ENCODE data around the gene ZNF597. TPM values are rescaled to one million over a fixed set of nuclear protein-coding genes. Genes with fewer than 3 reads are reported as not detected.

Gene ZNF597
- total and polyA plus RNA-seq, 4 donors = 0.25 to 3.2 (median 2.0) TPM

GRCh38 chr16:3485821-3486505 lies 42.7 kb upstream of the ZNF597 start:
- Histone ChIP-seq H3K4me1 (ENCODE audit: control insufficient read depth in 1 of 2, insufficient read depth in 2 of 2, low read length in 2 of 2) (no peaks in the 10 kb centered on the region), H3K36me3 (ENCODE audit: control insufficient read depth in 1 of 2, insufficient read depth in 2 of 2, low read length in 1 of 2) (peaks cover 0 to 13% of the 10 kb centered on the region in 2 donors), H3K27me3 (ENCODE audit: control insufficient read depth in 1 of 2, insufficient read depth in 2 of 2, low read length in 1 of 2) (no peaks in the 10 kb centered on the region), H3K27ac (ENCODE audit: low read depth in 1 of 2, low read length in 2 of 2) (no peak overlapping the region), H3K9me3 (ENCODE audit: control insufficient read depth, low read length) (no peaks in the 10 kb centered on the region), H3K4me3 (ENCODE audit: low read length in 2 of 2) (no peak overlapping the region)
- 90 to 93% methylated on average over 20 of the region's 20 CpGs for WGBS, 2 donors
- peak; percentile 41 to 62 for DNase-seq
- ATAC-seq (ENCODE audit: low FRiP score) = no peak
- intact Hi-C loops (cut with DNase I) = no loop called here

DNA sequence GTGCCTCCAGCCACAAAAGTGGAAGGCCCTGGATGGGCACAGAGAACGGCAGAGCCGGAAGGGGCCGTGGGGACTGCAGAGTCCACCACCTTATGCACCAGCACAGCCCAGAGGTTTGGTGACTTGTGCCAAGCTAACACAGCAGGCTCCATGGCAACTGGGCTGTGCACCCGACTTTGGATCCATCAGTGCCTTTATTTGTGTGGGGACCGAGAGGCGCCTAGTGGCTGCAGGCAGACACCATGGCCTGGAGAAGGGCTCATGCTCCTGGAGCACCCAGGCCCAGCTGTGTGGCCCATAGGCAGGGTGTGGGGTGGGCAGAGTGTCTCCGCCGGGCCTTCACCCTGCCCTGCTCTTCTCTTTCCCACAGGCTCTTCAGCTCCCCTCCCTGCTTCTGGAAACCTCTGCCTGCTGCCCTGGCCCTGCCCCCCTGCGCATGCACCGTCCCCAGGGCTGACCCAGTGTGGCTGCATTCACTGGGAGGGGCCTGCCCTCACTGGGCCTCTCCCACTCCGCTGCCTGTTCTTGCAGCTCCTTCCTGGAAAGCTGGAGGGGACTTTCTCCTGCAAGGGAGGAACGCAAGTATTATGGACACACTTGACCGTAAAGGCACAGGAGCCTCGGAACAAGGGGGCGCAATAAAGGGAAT lies 41.9 kb upstream of the ZNF597 start:
- peak in 1 of 2 donors; percentile 47 for DNase-seq
- no peaks in the 10 kb centered on the region for H3K4me1 ChIP-seq (ENCODE audit: control insufficient read depth in 1 of 2, insufficient read depth in 2 of 2, low read length in 2 of 2)
- H3K27ac ChIP-seq (ENCODE audit: low read depth in 1 of 2, low read length in 2 of 2) = no peak overlapping the region
- ATAC-seq (ENCODE audit: low FRiP score) = no peak
- no peaks in the 10 kb centered on the region for H3K27me3 ChIP-seq (ENCODE audit: control insufficient read depth in 1 of 2, insufficient read depth in 2 of 2, low read length in 1 of 2)
- no peaks in the 10 kb centered on the region for H3K9me3 ChIP-seq (ENCODE audit: control insufficient read depth, low read length)
- H3K36me3 ChIP-seq (ENCODE audit: control insufficient read depth in 1 of 2, insufficient read depth in 2 of 2, low read length in 1 of 2) = peaks cover 0 to 13% of the 10 kb centered on the region in 2 donors
- no peak overlapping the region for H3K4me3 ChIP-seq (ENCODE audit: low read length in 2 of 2)
- intact Hi-C loops (cut with DNase I) = no loop called here
- WGBS, 2 donors = 86% methylated on average over 15 of the region's 15 CpGs

GRCh38 chr16:3484318-3485096 lies 41.2 kb upstream of the ZNF597 start:
- Histone ChIP-seq H3K36me3 (ENCODE audit: control insufficient read depth in 1 of 2, insufficient read depth in 2 of 2, low read length in 1 of 2) (peaks cover 0 to 16% of the 10 kb centered on the region in 2 donors), H3K27me3 (ENCODE audit: control insufficient read depth in 1 of 2, insufficient read depth in 2 of 2, low read length in 1 of 2) (no peaks in the 10 kb centered on the region), H3K27ac (ENCODE audit: low read depth in 1 of 2, low read length in 2 of 2) (no peak overlapping the region), H3K4me3 (ENCODE audit: low read length in 2 of 2) (no peak overlapping the region), H3K9me3 (ENCODE audit: control insufficient read depth, low read length) (no peaks in the 10 kb centered on the region), H3K4me1 (ENCODE audit: control insufficient read depth in 1 of 2, insufficient read depth in 2 of 2, low read length in 2 of 2) (no peaks in the 10 kb centered on the region)
- DNase-seq (peak; percentile 33 to 53), ATAC-seq (ENCODE audit: low FRiP score) (no peak)
- WGBS, 2 donors = 88 to 89% methylated on average over 30 of the region's 30 CpGs
- intact Hi-C loops (cut with DNase I) = no loop called here

DNA sequence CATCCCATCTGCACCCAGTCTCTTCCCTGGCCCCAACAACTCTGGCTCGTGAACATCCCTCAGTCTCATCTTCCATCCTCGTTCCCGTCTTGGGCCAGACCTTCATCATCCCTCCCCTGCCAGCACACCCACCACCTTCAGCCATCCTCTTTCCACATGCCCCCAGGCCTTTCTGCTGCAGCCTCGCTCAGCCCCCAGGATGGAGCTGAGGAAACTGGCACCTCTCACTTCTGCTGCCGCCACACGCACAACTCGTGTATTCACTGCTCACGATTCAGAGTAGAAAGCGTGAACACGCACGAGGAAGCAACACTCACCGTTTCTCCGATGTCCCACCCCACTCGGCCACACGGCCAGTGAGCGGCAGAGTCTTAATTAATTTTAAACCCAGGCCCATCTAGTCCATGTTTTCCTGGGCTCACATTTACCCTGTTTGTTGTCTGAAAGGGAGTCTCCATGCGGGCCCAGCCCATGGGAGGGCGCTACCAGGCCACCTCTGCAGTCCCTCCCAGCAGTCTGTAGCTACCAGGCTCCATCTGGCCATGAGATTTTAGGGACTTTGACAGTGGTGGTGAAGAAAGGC lies 39.4 kb upstream of the ZNF597 start:
- DNase-seq = peak; percentile 7 to 51
- intact Hi-C loops (cut with DNase I) = no loop called here
- H3K27me3 ChIP-seq (ENCODE audit: control insufficient read depth in 1 of 2, insufficient read depth in 2 of 2, low read length in 1 of 2) = no peaks in the 10 kb centered on the region
- H3K9me3 ChIP-seq (ENCODE audit: control insufficient read depth, low read length) = no peaks in the 10 kb centered on the region
- no peak overlapping the region for H3K27ac ChIP-seq (ENCODE audit: low read depth in 1 of 2, low read length in 2 of 2)
- peaks cover 0 to 18% of the 10 kb centered on the region in 2 donors for H3K36me3 ChIP-seq (ENCODE audit: control insufficient read depth in 1 of 2, insufficient read depth in 2 of 2, low read length in 1 of 2)
- no peaks in the 10 kb centered on the region for H3K4me1 ChIP-seq (ENCODE audit: control insufficient read depth in 1 of 2, insufficient read depth in 2 of 2, low read length in 2 of 2)
- no peak for ATAC-seq (ENCODE audit: low FRiP score)
- H3K4me3 ChIP-seq (ENCODE audit: low read length in 2 of 2) = no peak overlapping the region
- WGBS, 2 donors = 91 to 92% methylated on average over 18 of the region's 18 CpGs

DNA sequence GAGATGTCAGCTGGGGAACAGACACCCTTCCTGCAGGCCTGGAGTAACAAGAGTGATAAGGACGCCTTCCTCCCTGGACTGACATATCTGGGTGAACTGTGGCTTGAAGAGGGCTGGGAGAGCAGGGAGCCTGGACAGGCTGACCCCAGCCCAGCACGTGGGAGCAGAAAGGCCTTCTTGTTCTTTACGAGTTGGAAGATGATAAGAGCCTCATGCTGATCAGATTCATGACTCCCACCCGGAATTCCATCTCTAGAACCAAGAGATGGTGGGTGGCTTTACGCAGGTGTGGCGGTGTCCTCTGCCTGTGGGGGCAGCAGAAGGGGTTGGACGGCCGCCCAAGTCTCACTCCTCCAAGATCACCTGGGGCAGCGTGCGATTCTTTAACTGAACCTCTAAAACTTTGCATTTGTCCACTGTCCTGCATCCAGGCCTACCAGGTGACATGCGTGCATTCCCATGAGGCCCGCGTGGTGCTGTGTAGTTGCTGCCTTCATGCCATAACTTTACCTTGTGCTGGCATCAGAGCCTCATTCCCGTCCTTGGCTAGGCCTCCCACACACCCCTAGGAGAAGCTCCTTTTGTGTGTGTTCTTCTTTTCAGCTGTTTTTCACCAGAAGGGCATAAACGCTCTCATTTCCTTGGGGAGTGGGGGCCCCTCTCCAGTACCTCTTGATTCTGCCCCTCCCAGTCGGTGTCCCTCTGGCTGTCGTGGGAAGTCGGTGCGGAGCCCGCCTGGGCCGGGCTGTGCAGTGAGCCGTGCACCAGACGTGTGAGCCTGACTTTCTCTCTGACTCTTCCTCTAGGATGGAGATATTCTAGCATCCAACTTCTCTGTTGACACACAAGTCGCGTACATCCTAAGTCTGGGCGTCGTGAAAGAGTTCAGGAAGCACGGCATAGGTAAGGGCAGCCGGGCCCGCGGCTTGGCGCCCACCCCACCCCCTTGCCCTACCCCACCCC lies 38.7 kb upstream of the ZNF597 start:
- Histone ChIP-seq H3K27ac (ENCODE audit: low read depth in 1 of 2, low read length in 2 of 2) (no peak overlapping the region), H3K27me3 (ENCODE audit: control insufficient read depth in 1 of 2, insufficient read depth in 2 of 2, low read length in 1 of 2) (no peaks in the 10 kb centered on the region), H3K4me1 (ENCODE audit: control insufficient read depth in 1 of 2, insufficient read depth in 2 of 2, low read length in 2 of 2) (no peaks in the 10 kb centered on the region), H3K4me3 (ENCODE audit: low read length in 2 of 2) (no peak overlapping the region), H3K36me3 (ENCODE audit: control insufficient read depth in 1 of 2, insufficient read depth in 2 of 2, low read length in 1 of 2) (peaks cover 0 to 18% of the 10 kb centered on the region in 2 donors), H3K9me3 (ENCODE audit: control insufficient read depth, low read length) (no peaks in the 10 kb centered on the region)
- intact Hi-C loops (cut with DNase I) = no loop called here
- ATAC-seq (ENCODE audit: low FRiP score) = no peak
- no peak for DNase-seq
- WGBS, 2 donors = 91 to 92% methylated on average over 32 of the region's 32 CpGs

GRCh38 chr16:3480901-3481695 lies 37.8 kb upstream of the ZNF597 start:
- H3K36me3 ChIP-seq (ENCODE audit: control insufficient read depth in 1 of 2, insufficient read depth in 2 of 2, low read length in 1 of 2) = peaks cover 0 to 18% of the 10 kb centered on the region in 2 donors
- H3K27me3 ChIP-seq (ENCODE audit: control insufficient read depth in 1 of 2, insufficient read depth in 2 of 2, low read length in 1 of 2) = no peaks in the 10 kb centered on the region
- H3K4me3 ChIP-seq (ENCODE audit: low read length in 2 of 2) = no peak overlapping the region
- ATAC-seq (ENCODE audit: low FRiP score) (no peak), DNase-seq (no peak)
- no peaks in the 10 kb centered on the region for H3K4me1 ChIP-seq (ENCODE audit: control insufficient read depth in 1 of 2, insufficient read depth in 2 of 2, low read length in 2 of 2)
- intact Hi-C loops (cut with DNase I) = no loop called here
- H3K9me3 ChIP-seq (ENCODE audit: control insufficient read depth, low read length) = no peaks in the 10 kb centered on the region
- no peak overlapping the region for H3K27ac ChIP-seq (ENCODE audit: low read depth in 1 of 2, low read length in 2 of 2)
- 58 to 63% methylated on average over 18 of the region's 18 CpGs for WGBS, 2 donors

GRCh38 chr16:3479654-3480216 lies 36.4 kb upstream of the ZNF597 start:
- Histone ChIP-seq H3K4me3 (ENCODE audit: low read length in 2 of 2) (no peak overlapping the region), H3K27ac (ENCODE audit: low read depth in 1 of 2, low read length in 2 of 2) (no peak overlapping the region), H3K36me3 (ENCODE audit: control insufficient read depth in 1 of 2, insufficient read depth in 2 of 2, low read length in 1 of 2) (peaks cover 0 to 14% of the 10 kb centered on the region in 2 donors), H3K27me3 (ENCODE audit: control insufficient read depth in 1 of 2, insufficient read depth in 2 of 2, low read length in 1 of 2) (no peaks in the 10 kb centered on the region), H3K4me1 (ENCODE audit: control insufficient read depth in 1 of 2, insufficient read depth in 2 of 2, low read length in 2 of 2) (no peaks in the 10 kb centered on the region), H3K9me3 (ENCODE audit: control insufficient read depth, low read length) (no peaks in the 10 kb centered on the region)
- 79 to 81% methylated on average over 12 of the region's 12 CpGs for WGBS, 2 donors
- intact Hi-C loops (cut with DNase I) = no loop called here
- DNase-seq (no peak), ATAC-seq (ENCODE audit: low FRiP score) (no peak)

Data from aorta (tissue), 5 donors.